ENCODE measurements around the gene ETV3. TPM values are rescaled to one million over a fixed set of nuclear protein-coding genes. Genes with fewer than 3 reads are reported as not detected.

The ETV3 gene
- total and polyA plus RNA-seq, 2 of the 13 experiments (the other 11 are each of a cell fraction or from before 2014, with no cell fraction given), result 4.2 to 5.8 TPM

DNA sequence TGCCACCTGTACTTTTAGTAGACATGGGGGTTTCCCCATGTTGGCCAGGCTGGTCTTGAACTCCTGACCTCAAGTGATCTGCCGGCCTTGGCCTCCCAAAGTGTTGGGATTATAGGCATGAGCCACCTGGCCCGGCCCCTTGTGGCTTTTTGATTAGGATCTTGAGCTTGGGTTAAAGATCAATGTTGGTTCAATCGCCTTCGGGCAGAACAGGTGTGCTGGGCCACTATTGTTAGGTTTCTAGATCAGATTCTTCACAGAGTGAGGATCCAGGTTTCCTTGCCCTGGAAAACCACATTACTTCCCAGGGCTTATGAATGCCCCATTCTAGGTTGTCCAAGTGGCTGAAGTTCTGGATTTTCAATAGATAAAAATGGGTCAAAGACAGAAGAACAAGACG, 6.1 kb downstream of the ETV3 start:
- DNase-seq (ENCODE audit: low spot score), result no peak
- no peak for TF ChIP-seq NCOR1 (IDR thresholded peaks at IDR 0.05; ENCODE audit: borderline replicate concordance, low read length)
- TF ChIP-seq, protein P1, sequence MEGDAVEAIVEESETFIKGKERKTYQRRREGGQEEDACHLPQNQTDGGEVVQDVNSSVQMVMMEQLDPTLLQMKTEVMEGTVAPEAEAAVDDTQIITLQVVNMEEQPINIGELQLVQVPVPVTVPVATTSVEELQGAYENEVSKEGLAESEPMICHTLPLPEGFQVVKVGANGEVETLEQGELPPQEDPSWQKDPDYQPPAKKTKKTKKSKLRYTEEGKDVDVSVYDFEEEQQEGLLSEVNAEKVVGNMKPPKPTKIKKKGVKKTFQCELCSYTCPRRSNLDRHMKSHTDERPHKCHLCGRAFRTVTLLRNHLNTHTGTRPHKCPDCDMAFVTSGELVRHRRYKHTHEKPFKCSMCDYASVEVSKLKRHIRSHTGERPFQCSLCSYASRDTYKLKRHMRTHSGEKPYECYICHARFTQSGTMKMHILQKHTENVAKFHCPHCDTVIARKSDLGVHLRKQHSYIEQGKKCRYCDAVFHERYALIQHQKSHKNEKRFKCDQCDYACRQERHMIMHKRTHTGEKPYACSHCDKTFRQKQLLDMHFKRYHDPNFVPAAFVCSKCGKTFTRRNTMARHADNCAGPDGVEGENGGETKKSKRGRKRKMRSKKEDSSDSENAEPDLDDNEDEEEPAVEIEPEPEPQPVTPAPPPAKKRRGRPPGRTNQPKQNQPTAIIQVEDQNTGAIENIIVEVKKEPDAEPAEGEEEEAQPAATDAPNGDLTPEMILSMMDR (CRISPR knock-in tag; IDR thresholded peaks at IDR 0.05), result no peak
- no peak for TF ChIP-seq HOXA7 (CRISPR knock-in tag; IDR thresholded peaks at IDR 0.05)
- TF ChIP-seq ZNF510 (CRISPR knock-in tag; IDR thresholded peaks at IDR 0.05; ENCODE audit: low read depth), result no peak
- no peak for TF ChIP-seq NR2F6 (IDR thresholded peaks at IDR 0.05)
- no peak for TF ChIP-seq NR2F6 (CRISPR knock-in tag; IDR thresholded peaks at IDR 0.05)
- no peak for TF ChIP-seq CC2D1A (CRISPR knock-in tag; IDR thresholded peaks at IDR 0.05)
- H3K4me2 ChIP-seq (ENCODE audit: low read depth, low read length), result no peak overlapping the region

DNA sequence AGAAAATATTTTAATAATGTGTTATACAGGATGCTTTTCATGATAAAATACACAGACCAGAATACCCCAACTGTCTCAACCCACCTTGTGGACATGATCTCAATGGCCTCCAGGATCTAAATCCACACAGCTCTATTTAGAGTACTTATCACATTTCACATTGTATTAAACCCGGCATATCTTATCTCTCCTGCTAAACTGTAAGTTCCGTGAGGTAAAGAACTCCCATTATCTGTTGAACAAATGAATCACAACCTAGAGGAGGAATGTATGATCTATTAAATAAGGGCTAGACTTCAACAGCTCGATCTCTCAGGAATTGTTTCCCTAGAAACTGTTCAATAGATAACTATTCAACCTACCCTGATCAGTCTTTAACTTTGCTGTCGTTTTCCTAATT, 6.9 kb downstream of the ETV3 start:
- peaks cover 5% of the 10 kb centered on the region for H3K79me2 ChIP-seq (ENCODE audit: insufficient read depth, low read length)
- CTCF ChIA-PET (ENCODE audit: low intra/inter-chr PET ratio, low total read pairs), result no interaction called here
- intact Hi-C loops (cut with micrococcal nuclease; ENCODE audit: unreplicated experiment), result no loop called here
- WGBS (ENCODE audit: low lambda C conversion rate), result 95% methylated on average over 4 of the region's 4 CpGs
- H3K36me3 ChIP-seq (replicated peaks in 1 of 2; ENCODE audit: control insufficient read depth in 1 of 2, insufficient read depth in 2 of 2, low read length in 2 of 2), result peaks cover 20 to 75% of the 10 kb centered on the region in 2 experiments
- no peak overlapping the region for H3K27ac ChIP-seq (ENCODE audit: extremely low read length, insufficient read depth, low read length)
- TF ChIP-seq FOXA3 (CRISPR knock-in tag; IDR thresholded peaks at IDR 0.05), result no peak
- H3K9me3 ChIP-seq (ENCODE audit: low read length), result no peaks in the 10 kb centered on the region
- POLR2A ChIA-PET, result no interaction called here
- DNase-seq (ENCODE audit: low spot score) (no peak), FAIRE-seq (no peak), ATAC-seq (no peak)
- no peak overlapping the region for H2AFZ ChIP-seq (ENCODE audit: low read length)
- BruUV-seq (replicated peaks), result no TSS peak
- H3K9ac ChIP-seq (ENCODE audit: insufficient read depth, low read depth, low read length), result no peak overlapping the region
- H3K4me2 ChIP-seq (ENCODE audit: low read depth, low read length), result no peak overlapping the region
- no peaks in the 10 kb centered on the region for H4K20me1 ChIP-seq (ENCODE audit: insufficient read depth, low read length)
- H3K27me3 ChIP-seq (ENCODE audit: control insufficient read depth in 1 of 2, insufficient read depth in 2 of 2, low read length in 2 of 2), result no peaks in the 10 kb centered on the region
- H3K4me3 ChIP-seq (replicated peaks in 1 of 3; ENCODE audit: insufficient read depth in 1 of 3, low read depth in 2 of 3, low read length in 3 of 3), result no peak overlapping the region
- peaks cover 12% of the 10 kb centered on the region for H3K4me1 ChIP-seq (ENCODE audit: insufficient read depth, low read length)
- in situ Hi-C loops (cut with HindIII; ENCODE audit: extremely low pct_ligation_motif_present, low pct_unique_long_range_greater_than_20kb), result no loop called here

More for the DNA sequence above, 6.1 kb downstream of the ETV3 start:
- no TSS peak for BruUV-seq (replicated peaks)
- Histone ChIP-seq H3K27me3 (ENCODE audit: control insufficient read depth in 1 of 2, insufficient read depth in 2 of 2, low read length in 2 of 2) (no peaks in the 10 kb centered on the region), H3K9me3 (ENCODE audit: low read length) (no peaks in the 10 kb centered on the region), H2AFZ (ENCODE audit: low read length) (no peak overlapping the region), H4K20me1 (ENCODE audit: insufficient read depth, low read length) (peaks cover 8% of the 10 kb centered on the region; the same call in 1 of the 2 replicates), H3K4me3 (replicated peaks in 1 of 3; ENCODE audit: insufficient read depth in 1 of 3, low read depth in 2 of 3, low read length in 3 of 3) (no peak overlapping the region), H3K79me2 (ENCODE audit: insufficient read depth, low read length) (peaks cover 13% of the 10 kb centered on the region), H3K27ac (ENCODE audit: extremely low read length, insufficient read depth, low read length) (no peak overlapping the region), H3K36me3 (replicated peaks in 1 of 2; ENCODE audit: control insufficient read depth in 1 of 2, insufficient read depth in 2 of 2, low read length in 2 of 2) (peaks cover 20 to 69% of the 10 kb centered on the region in 2 experiments), H3K4me1 (ENCODE audit: insufficient read depth, low read length) (peaks cover 20% of the 10 kb centered on the region), H3K9ac (ENCODE audit: insufficient read depth, low read depth, low read length) (no peak overlapping the region)
- intact Hi-C loops (cut with micrococcal nuclease; ENCODE audit: unreplicated experiment) (no loop called here), in situ Hi-C loops (cut with HindIII; ENCODE audit: extremely low pct_ligation_motif_present, low pct_unique_long_range_greater_than_20kb) (no loop called here)
- POLR2A ChIA-PET, result no interaction called here
- 83% methylated on average over 3 of the region's 5 CpGs for WGBS (ENCODE audit: low lambda C conversion rate)
- CTCF ChIA-PET (ENCODE audit: low intra/inter-chr PET ratio, low total read pairs), result no interaction called here
- no peak for ATAC-seq
- no peak for FAIRE-seq
